GM12875 (cell line): Measurements from ENCODE around the gene OLFML2B.
"Not testable (repeated sequence)": the region's sequence is repeated elsewhere in the genome, so short reads cannot be mapped to it uniquely, and the experiment has no call there.

ENCODE experiments used
- H3K4me3 ChIP-seq: one replicate; pipeline ENCODE4 v1.5.1; 2011; ENCODE audit warnings: low read depth, low read length, control low read depth
- TF ChIP-seq, protein P1 (sequence below): IDR thresholded peaks from 2 replicates; pipeline ENCODE4 v1.5.1; 2011; ENCODE audit warnings: low read depth, mild to moderate bottlenecking, control low read depth, inconsistent platforms, low read length, moderate library complexity, borderline replicate concordance; ENCODE audit not compliant: insufficient read depth

The OLFML2B gene

DNA sequence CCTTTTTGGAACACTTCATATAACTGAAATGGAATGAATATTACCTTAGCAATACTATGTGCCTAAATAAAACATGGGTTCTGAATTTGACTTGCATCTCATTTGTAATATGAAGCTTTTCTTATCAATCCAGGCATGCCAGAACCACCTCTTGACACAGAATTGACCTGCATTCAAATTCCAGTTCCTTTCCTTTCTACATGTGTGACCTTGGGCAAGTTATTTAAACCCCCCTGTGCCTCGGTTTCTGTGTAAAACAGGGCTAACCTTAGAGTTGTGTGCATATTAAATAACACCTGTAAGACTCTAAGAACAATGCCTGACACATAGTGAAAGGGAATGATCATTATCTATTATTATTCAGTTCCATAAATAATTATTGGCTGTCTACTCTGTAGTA lies 43.8 kb upstream of the OLFML2B start:
- no peak overlapping the region for H3K4me3 ChIP-seq
- TF ChIP-seq, protein P1, sequence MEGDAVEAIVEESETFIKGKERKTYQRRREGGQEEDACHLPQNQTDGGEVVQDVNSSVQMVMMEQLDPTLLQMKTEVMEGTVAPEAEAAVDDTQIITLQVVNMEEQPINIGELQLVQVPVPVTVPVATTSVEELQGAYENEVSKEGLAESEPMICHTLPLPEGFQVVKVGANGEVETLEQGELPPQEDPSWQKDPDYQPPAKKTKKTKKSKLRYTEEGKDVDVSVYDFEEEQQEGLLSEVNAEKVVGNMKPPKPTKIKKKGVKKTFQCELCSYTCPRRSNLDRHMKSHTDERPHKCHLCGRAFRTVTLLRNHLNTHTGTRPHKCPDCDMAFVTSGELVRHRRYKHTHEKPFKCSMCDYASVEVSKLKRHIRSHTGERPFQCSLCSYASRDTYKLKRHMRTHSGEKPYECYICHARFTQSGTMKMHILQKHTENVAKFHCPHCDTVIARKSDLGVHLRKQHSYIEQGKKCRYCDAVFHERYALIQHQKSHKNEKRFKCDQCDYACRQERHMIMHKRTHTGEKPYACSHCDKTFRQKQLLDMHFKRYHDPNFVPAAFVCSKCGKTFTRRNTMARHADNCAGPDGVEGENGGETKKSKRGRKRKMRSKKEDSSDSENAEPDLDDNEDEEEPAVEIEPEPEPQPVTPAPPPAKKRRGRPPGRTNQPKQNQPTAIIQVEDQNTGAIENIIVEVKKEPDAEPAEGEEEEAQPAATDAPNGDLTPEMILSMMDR: no peak

DNA sequence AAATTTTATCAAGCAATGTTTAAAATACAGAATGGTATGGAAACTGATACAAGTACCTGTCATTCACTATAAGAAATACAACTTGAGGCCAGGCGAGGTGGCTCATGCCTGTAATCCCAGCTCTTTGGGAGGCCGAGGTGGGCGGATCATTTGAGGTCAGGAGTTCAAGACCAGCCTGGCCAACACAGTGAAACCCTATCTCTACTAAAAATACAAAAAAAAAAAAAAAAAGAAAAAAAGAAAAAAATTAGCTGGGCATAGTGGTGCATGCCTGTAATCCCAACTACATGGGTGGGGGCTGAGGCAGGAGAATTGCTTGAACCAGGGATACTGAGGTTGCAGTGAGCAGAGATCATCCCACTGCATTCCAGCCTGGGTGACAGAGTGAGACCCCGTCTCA lies 43.2 kb upstream of the OLFML2B start:
- not testable (repeated sequence) for H3K4me3 ChIP-seq

DNA sequence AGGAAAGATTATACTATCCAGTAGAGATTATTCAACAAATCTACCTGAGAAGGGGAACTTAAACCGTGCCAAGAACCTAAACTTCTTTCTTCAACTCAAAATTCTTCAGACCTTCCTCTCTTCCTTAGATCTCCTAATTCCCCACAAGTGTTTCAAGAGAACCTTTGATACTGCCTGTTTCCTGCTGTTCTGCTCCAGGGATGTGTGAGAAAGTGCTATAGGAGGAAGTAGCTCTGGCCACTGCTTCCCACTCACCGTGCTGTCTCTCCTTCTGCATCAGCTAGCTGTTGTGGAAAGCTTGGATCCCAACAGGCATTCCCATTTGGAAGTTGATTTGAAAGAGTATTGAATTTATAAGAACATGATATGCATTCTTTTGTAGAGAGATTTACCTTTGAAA lies 41.3 kb upstream of the OLFML2B start:
- TF ChIP-seq, protein P1: no peak
- H3K4me3 ChIP-seq: no peak overlapping the region

DNA sequence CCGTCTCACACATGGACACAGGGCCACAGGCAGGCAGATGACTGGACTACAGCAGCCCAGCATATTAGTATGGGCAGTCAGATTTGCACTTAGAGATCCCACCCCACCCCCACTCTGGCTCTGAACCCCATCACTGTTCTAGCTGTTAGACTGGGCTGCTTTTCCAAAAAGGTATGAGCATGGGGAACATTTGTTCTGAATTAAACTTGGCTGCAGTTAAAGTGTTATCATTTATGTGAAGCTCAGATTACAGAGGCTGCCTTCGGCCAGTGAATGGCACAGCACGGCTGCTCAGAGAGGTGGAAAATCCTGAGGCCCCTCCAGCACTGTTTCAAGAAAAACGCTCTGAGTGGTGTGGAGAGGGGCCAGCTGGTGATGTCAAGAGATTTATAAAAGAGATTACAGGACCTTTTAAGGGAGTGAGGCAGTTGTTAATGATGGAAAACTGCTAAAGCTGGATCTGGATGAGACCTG lies 38.9 kb upstream of the OLFML2B start:
- TF ChIP-seq, protein P1: no peak
- H3K4me3 ChIP-seq: no peak overlapping the region

DNA sequence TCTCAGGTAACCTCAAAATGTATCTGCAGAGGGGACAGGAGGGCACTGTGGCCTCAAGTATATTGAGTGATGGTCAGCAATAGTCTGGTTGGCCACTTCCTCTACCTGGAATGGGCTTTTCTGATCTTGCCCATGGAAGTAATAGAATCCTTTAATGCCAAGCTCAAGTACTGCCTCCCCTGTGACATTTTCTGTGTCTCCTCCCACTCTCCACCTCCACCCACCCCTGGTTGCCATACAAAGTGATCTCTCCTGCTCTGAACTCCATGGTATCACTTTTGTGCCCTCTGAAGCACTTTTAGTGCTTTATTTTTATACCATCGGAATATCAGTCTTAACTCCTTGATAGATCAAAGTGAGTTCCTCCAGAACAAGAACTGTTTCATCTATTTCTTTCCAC lies 36.6 kb upstream of the OLFML2B start:
- H3K4me3 ChIP-seq: no peak overlapping the region
- TF ChIP-seq, protein P1: no peak

DNA sequence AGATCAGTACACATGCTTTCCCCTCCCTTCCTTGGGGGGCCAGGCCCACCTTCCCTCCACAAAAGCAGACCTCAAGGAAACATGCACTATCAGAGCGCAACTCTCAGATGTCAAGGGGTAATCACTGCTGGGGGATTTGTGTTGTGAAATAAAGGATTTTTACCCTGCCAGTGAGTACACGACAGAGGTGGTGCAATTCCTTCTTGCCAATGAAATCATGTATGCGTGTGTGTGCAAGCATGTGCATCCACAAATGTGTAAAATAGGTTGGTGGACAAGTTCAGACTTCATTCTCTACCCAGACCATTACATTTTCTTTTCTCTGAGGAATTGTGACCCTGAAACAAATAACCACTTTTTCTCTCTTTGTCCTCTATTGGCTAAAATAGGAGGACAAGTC lies 36.1 kb upstream of the OLFML2B start:
- TF ChIP-seq, protein P1: no peak
- H3K4me3 ChIP-seq: no peak overlapping the region

DNA sequence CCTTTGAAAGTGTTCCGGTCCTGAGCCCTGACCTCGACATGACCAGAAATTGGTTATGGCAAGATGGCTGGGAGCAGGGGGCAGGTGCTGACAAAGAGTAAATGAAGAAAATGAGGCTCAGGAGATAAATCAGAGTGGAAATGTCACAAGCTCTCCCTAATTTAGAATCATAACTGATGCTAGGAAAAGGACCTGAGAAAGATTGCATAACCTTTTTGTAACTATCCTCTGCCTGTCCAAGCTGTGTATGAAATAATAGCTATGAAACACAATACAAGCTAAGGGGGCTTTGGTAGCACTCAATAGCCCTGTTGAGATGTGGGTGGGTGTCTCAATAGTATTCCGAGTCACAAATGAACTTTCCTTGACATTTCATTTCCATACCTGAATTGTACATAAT lies 32.9 kb upstream of the OLFML2B start:
- H3K4me3 ChIP-seq: no peak overlapping the region
- TF ChIP-seq, protein P1: no peak

DNA sequence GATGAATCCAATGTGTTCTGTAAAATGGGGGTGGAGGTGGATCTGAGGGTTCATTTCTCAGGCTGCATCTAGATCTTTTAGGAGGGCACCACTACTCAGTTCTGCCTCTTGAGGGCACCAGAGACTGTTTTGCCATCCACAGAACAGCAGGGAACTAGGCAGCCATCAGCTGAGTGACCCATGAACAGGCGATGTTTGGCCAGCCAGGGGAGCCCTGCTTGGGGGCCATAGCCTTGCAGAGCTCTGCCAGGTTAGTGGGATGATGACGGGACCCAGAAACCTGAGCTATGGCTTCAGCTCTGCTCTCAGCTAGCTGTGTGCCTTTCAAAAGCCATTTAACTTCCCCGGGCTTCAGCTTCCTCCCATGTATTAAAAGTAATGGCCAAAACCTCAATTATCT lies 32.4 kb upstream of the OLFML2B start:
- TF ChIP-seq, protein P1: peak; percentile 88
- no peak overlapping the region for H3K4me3 ChIP-seq
